Cardiac muscle cell (in vitro differentiated cells and primary cell): ENCODE data around the gene PIK3CD. TPM values are rescaled to one million over a fixed set of nuclear protein-coding genes. Genes with fewer than 3 reads are reported as not detected.

Source experiments
- DNase-seq, 2 donors: peaks; one replicate each; pipeline versions ENCODE4 v3.0.0 to v3.0.0-alpha.2; 2010 to 2017; ENCODE audit warnings: low read depth in 1 of 2, low spot score in 1 of 2
- H3K27ac ChIP-seq: fragments of 200-600 bp; sonication (generic); 2 replicates; pipeline ENCODE4 v1.5.1; 2016
- H3K27me3 ChIP-seq: fragments of 200-600 bp; sonication (generic); 2 replicates; pipeline ENCODE4 v1.6.0; 2016; ENCODE audit warnings: control low read depth
- H3K36me3 ChIP-seq: fragments of 200-600 bp; sonication (generic); 2 replicates; pipeline ENCODE4 v1.5.1; 2016; ENCODE audit warnings: control low read depth
- H3K4me1 ChIP-seq: fragments of 200-600 bp; sonication (generic); 2 replicates; pipeline ENCODE4 v1.8.1; 2017; ENCODE audit warnings: low read depth, mild to moderate bottlenecking, mixed run types
- H3K4me3 ChIP-seq: fragments of 200-600 bp; sonication (generic); 2 replicates; pipeline ENCODE4 v1.5.1; 2016; ENCODE audit warnings: mild to moderate bottlenecking
- H3K9me3 ChIP-seq: fragments of 200-600 bp; sonication (generic); 2 replicates; pipeline ENCODE4 v1.5.1; 2017; ENCODE audit warnings: low read depth, mild to moderate bottlenecking, control low read depth
- CTCF ChIP-seq: IDR thresholded peaks from 2 replicates; pipeline ENCODE4 v1.5.1; 2012; ENCODE audit warnings: low read depth, mild to moderate bottlenecking, low read length
- polyA plus RNA-seq: library from polyadenylated mRNA; unstranded; fragments of >200 nt; fragmentation: Nextera tagmentation; extraction: Ambion mirVana; gene quantifications from 2 replicates; pipeline ENCODE4 v1.2.1, GENCODE V29; 2016
- total RNA-seq: library from RNA; depleted of rRNA; stranded (reverse); fragments of >200 nt; gene quantifications from 2 replicates; pipeline ENCODE4 v1.2.3, GENCODE V29; 2016

PIK3CD gene
- total and polyA plus RNA-seq, 2 experiments from 2014 or later: 3.0 to 7.9 TPM

DNA sequence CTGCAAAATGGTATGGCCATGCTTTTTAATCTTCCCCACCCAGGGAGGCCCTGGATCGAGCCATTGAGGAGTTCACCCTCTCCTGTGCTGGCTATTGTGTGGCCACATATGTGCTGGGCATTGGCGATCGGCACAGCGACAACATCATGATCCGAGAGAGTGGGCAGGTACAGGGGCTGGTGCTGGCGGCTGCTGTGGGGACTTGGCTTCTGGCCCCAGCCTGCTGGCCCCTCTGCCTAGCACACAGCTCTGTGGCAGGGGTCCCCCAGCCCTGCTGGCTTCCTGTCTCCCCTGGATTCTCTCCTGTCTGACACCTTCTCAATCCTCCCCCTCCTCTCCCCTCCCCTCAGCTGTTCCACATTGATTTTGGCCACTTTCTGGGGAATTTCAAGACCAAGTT lies 72.4 kb downstream of the PIK3CD start:
- Histone ChIP-seq H3K36me3 (peaks cover 3% of the 10 kb centered on the region), H3K27me3 (no peaks in the 10 kb centered on the region), H3K27ac (no peak overlapping the region), H3K4me3 (no peak overlapping the region), H3K9me3 (no peaks in the 10 kb centered on the region), H3K4me1 (no peaks in the 10 kb centered on the region)
- no peak for DNase-seq
- no peak for TF ChIP-seq CTCF

GRCh38 chr1:9724706-9725476 lies 73.4 kb downstream of the PIK3CD start:
- H3K27ac ChIP-seq: no peak overlapping the region
- H3K4me3 ChIP-seq: no peak overlapping the region
- TF ChIP-seq CTCF: peak; percentile 81
- no peaks in the 10 kb centered on the region for H3K27me3 ChIP-seq
- H3K9me3 ChIP-seq: no peaks in the 10 kb centered on the region
- peaks cover 9% of the 10 kb centered on the region for H3K36me3 ChIP-seq
- no peaks in the 10 kb centered on the region for H3K4me1 ChIP-seq
- peak; percentile 64 to 69 for DNase-seq

- H3K27ac ChIP-seq: no peak overlapping the region
- no peak for DNase-seq
- no peak overlapping the region for H3K4me3 ChIP-seq
- no peak for TF ChIP-seq CTCF
- H3K9me3 ChIP-seq: no peaks in the 10 kb centered on the region
- H3K36me3 ChIP-seq: peaks cover 22% of the 10 kb centered on the region
- H3K4me1 ChIP-seq: no peaks in the 10 kb centered on the region
- no peaks in the 10 kb centered on the region for H3K27me3 ChIP-seq
These were observed 74.9 kb downstream of the PIK3CD start for GRCh38 chr1:9726406-9726805.

GRCh38 chr1:9726905-9727595 lies 75.5 kb downstream of the PIK3CD start:
- peaks cover 29% of the 10 kb centered on the region for H3K36me3 ChIP-seq
- DNase-seq: no peak
- TF ChIP-seq CTCF: no peak

GRCh38 chr1:9728451-9729295 lies 77.1 kb downstream of the PIK3CD start:
- Histone ChIP-seq H3K36me3 (peaks cover 45% of the 10 kb centered on the region), H3K27ac (peak overlapping the region; percentile 25), H3K4me1 (no peaks in the 10 kb centered on the region), H3K9me3 (no peaks in the 10 kb centered on the region), H3K27me3 (no peaks in the 10 kb centered on the region), H3K4me3 (no peak overlapping the region)
- DNase-seq: no peak
- TF ChIP-seq CTCF: no peak

More at GRCh38 chr1:9726905-9727595, 75.5 kb downstream of the PIK3CD start:
- H3K4me1 ChIP-seq: no peaks in the 10 kb centered on the region
- H3K27me3 ChIP-seq: no peaks in the 10 kb centered on the region
- no peak overlapping the region for H3K4me3 ChIP-seq
- no peaks in the 10 kb centered on the region for H3K9me3 ChIP-seq
- no peak overlapping the region for H3K27ac ChIP-seq
